HG02870 (cell line): ENCODE results near the gene CHST8.
"Not testable (repeated sequence)": the region's sequence is repeated elsewhere in the genome, so short reads cannot be mapped to it uniquely, and the experiment has no call there.

Experiments used
- ATAC-seq: cut with Tn5 transposase; IDR thresholded peaks from one replicate; pipeline ENCODE4 v1.9.1; 2021; ENCODE audit warnings: mild to moderate bottlenecking, moderate library complexity; ENCODE audit not compliant: unreplicated experiment

CHST8 gene

DNA sequence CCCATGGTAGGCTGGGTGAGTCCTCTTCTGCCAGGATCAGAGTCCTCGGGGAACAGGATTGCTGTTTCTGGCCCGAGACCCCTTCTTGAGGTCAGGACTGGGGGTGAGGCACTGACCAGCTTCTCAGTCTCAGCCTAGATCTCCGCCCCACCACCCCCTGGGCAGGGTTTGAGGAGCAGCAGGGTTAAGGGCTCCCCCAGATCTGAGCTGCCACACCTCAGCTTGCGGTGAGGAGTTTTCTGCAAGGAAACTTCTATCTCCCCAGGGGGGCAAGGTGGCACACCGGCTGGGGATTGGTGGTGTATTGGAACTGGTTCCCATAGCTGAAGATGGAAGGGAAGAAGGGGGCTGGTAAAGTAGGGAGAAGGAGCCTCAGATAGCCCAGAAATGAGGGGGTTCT, 19.5 kb downstream of the CHST8 start:
- ATAC-seq: no peak

DNA sequence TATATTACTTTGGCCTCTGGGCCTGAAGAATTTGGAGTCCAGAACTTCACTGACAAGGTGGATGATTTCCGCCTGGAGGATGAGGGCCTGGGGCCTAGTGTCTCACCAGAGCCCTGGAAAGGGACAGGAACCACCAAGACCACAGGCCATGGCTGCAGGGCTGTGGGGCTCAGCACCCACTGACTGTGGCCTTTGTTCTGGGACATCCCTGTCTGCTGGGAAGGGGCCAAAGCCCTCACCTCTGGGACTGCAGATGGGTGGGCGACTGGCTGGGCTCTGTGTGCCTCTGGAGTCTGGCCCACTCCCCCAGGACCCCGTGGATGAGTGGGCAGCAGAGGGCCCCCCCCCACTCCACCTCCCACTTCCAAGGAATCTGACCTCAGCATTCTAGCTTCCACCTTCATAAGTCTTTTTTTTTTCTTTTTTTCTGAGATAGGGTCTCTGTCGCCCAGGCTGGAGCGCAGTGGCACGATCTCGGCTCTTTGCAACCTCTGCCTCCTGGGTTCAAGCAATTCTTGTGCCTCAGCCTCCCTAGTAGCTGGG, 20.3 kb downstream of the CHST8 start:
- ATAC-seq: no peak

DNA sequence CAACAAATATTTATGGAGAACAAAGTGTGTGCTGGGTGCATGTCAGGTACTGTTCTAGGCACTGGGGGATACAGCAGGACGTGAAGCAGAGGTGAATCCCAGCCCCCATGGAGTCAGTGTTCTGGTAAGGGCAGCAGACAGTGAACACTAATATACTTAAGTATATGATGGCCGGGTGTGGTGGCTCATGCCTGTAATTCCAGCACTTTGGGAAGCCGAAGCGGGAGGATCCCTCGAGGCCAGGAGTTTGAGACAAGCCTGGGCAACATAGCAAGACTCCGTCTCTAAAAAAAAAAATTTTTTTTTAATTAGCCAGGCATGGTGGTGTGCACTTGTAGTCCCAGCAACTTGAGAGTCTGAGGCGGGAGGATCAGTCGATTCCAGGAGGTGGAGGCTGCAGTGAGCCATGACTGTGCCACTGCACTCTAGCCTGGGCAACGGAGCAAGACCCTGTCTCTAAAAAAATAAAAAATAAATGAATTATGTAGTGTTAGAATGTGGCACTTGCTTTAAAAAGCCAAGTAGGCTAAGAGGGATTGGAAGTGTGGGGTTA, 22.6 kb downstream of the CHST8 start:
- no peak for ATAC-seq

DNA sequence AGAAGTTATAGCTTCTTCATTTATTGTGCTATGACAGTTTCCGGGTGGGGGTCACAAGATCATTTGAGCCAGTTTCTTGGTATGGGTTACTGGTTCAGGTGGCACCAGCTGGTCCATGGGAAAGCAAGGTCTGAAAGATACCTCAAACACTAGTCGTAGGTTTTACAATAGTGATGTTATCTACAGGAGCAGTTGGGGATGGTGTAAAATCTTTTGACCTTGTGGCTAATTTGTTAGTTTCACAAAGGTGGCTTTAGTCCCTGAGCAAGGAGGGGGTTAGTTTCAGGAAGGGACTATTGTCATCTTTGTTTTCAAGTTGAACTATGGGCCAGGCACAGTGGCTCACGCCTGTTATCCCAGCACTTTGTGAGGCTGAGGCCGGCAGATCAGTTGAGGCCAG, 24.6 kb downstream of the CHST8 start:
- no peak for ATAC-seq

DNA sequence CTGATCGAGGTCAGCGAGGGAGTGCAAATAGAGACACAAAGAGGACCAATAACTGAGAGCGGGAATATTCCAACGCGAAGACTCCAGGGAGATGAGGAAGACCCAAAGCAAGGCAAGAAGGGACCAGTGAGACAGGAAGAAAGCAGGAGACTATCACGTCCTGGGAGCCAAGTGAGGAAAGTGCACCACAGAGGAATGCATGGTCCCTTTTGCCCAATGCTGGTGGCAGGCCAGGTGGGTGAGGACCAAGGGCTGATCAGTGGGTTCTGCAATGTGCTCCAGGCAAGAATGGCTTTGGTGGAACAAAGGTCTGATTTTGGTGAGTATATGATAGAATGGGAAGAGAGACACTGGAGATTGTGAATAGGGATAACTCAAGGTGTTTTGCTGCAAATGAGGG, 25.4 kb downstream of the CHST8 start:
- ATAC-seq: no peak

DNA sequence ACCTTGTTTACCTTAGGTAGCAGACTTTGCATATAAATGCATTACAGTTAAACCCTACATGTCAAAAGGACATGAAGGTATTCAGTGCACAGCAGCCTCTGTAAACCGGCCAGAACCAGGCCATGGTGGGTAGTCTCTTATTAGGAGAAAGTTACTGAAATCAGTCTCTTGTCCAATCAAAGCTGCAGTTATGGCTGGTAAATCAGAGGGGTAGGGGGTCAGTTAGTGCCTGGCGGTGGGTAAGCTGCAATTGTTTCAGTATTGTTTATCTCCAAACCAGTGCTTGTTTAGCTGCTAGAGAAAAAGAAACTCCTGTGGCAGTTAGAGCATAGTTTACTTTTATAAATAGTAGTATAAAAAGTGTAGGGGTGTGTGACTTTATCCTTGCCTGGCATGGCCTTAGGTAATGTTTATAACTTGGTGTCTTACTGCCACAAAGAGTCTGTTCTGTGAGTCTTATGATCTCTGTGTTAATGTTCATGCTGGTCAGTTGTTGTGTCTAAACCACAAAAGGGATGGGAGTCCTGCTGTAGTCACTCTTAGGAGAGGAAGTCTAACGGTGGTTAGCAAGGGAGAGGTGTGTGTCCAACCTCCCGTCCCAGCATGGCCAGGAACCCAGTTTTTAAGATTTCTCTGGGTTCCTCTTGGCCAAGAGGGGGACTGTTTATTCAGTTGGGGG, 28.0 kb downstream of the CHST8 start:
- no peak for ATAC-seq

DNA sequence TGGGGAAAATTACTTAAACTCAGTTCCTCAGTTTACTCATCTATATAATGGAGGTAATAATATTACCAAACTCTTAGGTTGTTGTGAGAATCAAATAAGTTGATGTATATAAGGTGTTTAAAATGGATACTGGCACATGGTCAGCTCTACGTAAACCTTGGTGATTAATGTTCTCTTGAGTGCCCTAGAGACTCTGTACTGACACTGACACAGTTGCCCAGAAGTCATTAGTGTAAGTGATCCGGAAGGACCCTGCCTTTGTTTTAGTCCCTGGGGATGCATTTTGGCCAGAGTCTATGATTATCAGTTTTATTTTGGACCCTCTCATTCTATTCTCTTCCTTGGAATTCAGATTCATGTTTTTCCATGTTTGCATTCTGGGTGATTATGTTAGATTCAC, 31.9 kb downstream of the CHST8 start:
- no peak for ATAC-seq

DNA sequence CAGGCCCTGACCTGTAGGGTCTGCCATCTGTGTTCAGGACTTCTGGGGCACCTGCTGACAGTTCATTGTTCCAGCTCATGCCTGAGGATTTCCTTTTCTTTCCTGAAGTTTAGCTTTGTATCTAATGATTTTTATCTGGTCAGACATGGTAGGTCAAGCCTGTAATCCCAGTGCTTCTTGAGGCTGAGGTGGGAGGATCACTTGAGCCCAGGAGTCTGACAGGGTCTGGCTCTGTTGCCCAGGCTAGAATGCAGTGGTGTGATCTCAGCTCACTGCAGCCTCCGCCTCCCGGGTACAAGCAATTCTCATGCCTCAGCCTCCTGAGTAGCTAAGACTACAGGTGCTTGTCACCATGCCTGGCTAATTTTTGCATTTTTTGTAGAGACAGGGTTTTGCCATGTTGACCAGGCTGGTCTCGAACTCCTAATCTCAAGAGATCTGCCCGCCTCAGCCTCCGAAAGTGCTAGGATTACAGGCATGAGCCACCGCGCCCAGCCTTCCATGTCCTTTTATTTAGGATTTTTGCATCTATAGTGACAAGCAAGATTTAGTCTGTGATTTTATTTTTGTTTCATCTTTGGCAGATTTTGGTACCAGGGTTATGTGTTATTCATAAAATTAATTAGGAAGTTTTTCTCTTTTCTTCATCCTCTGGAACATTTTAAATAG, 33.2 kb downstream of the CHST8 start:
- no peak for ATAC-seq

DNA sequence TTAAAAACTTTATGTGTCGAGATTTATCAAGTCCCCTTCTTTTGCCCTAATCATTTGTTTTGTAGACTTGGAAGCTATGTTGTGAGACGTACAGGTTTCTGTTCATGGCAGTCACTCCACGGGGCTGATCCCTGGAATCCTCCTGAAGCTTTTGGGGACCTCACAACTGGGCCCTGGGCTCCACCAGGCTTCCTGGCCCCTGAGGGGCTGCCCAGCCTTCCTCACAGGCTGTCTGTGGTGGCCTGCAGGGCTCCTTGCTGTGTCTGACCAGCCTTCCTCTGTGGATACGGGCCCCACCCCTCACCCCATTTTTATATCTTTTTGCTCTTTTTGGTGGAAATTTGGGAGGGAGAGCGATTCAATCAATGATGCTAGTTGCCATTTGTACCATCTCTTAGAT, 38.1 kb downstream of the CHST8 start:
- no peak for ATAC-seq

DNA sequence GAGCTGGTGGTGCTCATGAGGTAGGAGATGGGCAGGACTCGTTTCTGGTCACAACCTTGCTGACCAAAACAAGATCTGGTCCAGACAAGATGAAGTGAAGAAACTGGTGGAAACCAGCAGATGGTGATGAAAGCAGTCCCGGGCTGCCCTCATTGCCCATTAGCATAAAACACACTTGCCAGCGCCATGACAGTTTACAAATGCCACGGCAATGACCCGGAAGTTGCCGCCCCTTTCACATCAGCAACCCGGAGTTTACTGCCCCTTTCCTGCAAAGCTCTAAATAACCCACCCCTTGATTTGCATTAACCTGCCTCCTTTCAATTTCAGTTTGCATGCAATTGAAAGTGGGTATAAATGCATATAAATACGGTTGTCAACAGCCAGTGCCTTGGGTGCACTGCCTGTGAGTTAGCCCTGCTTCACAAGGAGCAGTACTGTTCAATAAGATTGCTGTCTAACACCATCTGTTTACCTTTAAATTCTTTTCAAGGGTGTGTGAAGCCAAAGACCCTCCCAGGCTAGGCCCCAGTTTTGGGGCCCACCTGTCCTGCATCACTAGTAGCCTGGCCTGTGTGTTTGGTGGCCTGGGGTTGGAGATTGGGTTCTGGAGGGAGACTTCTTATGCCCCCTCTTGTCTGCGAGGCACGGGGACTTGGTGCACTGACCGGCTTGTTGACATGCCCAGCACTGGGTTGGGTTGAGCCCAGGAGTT, 38.8 kb downstream of the CHST8 start:
- no peak for ATAC-seq

DNA sequence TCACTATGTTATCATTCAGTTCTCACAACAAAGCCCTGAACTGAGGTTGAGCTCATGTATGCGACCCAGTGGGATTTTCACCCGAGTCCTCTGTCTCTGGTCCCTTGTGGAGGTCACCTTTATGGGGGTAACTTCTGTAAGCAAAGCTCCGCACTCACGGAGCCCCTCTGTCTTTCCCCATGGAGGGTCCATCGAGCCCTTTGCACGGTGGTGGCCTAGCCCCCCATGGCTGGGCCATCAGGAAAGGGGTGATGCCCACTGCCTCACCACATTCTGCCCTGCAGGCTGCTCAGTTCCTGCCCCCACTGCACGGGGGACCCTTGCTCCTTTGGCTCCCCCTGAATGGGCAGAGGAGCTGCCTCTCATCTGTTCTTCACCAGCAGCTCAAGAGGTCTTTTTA, 39.6 kb downstream of the CHST8 start:
- ATAC-seq: no peak

DNA sequence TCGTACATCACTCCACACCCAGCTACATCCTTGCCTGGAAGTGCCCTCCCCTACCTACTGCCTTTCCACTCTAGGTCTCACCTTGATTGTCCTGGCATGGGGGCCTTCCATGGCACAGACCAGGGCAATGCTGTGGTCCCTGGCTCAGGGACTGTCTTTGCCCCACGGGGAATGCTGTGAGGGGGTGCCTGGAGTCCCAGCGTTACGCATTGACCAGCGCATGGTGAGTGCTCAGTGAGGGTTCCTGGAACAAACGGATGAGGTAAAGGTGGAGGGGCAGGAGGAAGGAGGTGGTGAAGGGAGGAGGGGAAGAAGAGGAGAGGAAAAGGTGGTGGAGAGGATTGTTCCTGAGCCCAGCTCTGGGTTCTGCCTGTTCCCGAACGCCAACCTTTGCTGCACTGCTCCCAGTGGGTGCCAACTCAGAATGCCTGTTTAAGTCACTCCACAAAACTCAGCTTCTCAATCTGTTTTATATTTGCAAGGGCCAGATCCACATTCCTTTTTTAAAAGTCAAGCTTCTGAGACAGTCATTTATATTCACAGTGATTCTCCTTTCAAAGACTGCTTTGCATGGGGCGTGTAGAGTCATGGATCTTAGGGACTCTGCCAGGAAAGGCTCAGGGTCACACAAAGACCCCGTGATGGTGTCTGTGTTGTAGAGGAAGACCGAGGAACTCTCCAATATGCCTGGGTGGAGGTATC, 40.8 kb downstream of the CHST8 start:
- no peak for ATAC-seq

DNA sequence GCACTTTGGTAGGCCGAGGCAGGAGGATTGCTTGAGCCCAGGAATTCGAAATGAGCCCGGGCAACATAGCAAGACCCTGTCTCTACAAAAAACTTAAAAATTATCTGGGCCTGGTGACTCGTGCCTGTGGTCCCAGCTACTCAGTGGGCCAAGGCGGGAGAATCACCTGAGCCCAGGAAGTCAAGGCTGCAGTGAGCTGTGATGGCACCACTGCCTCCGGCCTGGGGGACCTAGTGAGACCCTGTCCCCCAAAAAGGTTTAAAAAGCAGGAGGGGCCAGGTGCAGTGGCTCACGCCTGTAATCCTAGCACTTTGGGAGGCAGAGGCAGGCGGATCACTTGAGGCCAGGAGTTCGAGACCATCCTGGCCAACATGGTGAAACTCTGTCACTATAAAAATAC, 41.6 kb downstream of the CHST8 start:
- not testable (repeated sequence) for ATAC-seq

DNA sequence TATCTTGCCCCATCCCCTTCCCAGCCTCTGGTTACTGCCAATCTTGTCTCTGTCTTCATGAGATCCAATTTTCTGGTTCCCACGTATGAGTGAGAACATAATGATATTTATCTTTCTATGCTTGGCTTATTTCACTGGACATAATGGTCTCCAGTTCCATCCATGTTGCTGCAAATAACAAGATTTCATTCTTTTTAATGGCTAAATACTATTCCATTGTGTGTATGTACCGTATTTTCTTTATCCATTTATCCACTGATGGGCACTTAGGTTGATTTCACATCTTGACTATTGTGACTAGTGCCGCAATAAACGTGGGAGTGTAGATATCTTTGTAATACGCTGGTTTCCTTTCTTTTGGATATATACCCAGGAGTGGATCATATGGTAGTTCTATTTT, 43.0 kb downstream of the CHST8 start:
- ATAC-seq: no peak

DNA sequence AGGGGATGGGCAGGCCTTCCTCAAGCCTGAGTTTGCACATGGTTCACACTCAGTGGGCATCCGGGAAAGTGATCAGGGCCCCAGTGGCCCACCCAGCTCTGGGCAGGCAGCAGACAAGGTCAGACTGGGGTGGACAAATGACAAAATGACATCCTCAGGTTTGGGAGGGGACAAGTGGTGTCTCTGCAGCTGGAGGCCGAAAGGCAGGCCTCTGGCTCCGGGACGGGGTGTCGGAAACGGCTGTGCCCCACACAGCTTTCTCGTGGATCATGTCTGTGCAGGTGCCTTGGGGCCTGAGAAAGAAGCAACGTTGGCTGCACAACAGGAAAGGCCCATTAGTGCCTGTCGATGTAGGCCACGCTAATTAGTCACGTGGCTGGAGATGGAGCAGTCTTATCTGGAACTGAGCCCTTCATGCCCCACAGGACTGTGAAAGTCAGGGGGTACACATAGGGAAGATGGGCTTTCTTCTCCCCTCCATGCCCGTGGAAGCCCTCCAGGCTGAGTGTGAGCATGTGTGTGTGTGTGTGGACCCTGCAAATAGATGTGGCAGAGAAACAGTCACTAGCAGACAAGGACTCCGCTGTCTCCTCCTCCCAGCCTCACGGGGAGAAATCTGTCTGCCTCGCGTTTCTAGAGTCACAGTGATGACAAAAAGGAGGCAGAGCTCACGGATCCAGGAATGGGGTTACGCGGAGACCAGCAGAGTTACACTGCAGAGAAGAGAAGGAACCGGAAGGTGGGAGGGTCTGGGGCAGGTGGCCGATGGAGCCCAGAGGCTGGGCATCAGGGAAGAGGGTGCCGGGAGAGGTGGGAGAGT, 44.2 kb downstream of the CHST8 start:
- no peak for ATAC-seq

DNA sequence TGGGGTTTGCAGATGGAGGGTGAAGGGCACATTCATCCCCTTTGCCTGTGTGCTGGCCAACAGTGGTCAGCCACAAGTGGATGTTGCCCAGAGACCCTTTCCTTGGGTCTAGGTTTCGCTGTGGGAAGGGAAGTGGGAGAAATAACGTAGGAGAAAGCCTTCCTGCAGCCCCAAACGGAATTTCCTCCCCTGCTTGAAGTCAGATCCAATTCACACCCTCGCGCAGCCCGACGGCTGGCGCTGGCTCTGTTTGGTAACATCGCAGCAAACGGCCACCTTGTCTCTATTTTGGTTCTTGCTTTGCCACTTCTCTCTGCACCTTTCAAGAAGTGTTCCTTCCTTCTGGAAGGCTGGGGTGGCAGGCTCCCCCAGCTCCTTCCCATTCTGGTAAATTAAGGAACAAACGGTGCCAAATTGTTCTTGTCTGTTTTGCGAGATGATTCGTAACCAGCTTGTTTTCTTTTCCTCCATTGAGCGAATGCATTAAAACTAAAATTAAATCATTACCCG, 45.4 kb downstream of the CHST8 start:
- no peak for ATAC-seq

DNA sequence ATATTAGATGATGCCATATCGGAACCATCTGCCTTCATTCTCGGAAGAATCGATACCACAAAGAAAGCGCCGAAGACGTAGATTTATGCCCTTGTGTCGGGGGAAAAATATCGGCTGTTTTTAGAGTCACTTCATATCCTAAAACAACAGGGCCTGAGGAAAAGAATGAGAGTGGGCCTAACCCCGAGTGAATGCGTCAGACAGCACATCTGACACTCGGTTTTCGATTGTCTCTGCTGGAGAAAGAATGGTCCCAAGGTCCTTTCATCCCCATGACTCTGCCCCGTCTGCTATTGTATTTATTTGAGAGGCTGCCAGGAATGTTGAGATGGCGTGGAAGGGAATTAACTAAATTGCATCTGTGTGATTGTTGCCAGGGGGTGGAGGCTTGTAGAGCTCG, 46.1 kb downstream of the CHST8 start:
- no peak for ATAC-seq

DNA sequence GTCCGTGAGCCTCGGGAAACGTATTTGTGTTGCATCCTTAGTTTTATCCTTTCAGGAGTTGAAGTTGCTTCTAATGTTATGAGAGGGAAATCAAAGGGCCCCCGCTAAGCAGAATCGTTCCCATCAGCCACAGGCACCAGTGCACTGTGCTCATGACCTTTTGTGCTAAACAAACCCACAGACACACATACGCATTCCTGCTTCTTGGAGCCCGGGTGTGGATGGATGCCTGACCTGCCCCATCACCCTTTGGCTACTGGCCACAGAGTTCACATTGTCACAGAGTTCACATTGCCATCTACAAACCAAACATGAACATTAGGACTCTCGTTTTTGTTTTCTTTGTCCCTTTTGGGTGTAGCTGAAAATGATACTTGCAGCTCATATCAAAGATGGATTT, 47.2 kb downstream of the CHST8 start:
- no peak for ATAC-seq

DNA sequence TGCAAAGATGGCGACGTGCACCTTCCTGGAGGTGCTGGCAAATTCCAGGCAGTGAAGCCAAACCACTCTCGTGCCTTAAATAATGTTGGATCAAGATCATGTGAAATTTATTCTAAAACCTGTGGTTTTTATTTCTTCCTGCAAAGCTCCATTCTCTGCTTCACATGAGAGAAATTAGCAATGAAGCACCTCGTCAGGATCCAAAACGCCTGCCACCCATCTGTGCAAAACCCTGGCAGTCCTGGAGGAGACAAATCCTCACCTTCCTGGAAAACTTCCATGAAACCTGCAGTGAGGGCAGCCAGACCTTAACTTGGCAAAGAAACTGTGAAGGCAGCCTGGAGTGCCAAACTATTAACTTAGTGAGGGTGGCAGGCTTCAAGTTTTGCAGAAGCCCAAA, 47.6 kb downstream of the CHST8 start:
- ATAC-seq: no peak

DNA sequence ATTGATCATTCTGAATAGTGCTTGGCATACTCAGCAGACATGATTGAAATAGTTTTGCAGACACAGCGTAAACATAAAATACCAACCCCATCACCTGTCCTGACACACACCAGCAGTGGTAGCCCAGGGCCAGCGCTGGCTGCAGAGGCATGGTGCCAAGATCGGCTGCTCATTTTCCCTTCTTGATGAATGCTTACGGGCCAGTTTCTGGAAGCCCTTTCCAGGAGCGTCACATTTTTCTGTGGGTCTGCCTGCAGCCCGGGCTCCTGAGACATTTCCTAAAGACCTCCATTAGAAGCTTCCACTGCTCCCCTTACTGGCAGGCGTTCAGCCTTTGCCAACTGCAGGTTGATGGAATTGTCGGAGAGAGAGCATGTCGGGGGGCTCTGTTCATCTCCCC, 48.6 kb downstream of the CHST8 start:
- ATAC-seq: no peak
